GM19468 (cell line): ENCODE results near the gene BICRA.

Experiments
- ATAC-seq: cut with Tn5 transposase; IDR thresholded peaks from one replicate; pipeline ENCODE4 v1.9.1; 2021; ENCODE audit warnings: mild to moderate bottlenecking, moderate library complexity, moderate number of reproducible peaks; ENCODE audit not compliant: unreplicated experiment; ENCODE audit errors: extremely low read depth

BICRA gene

GRCh38 chr19:47600246-47601179 lies 8.4 kb upstream of the BICRA start:
- ATAC-seq, result peak; percentile 69

- ATAC-seq, result no peak
Measured at GRCh38 chr19:47601180-47601904, 7.6 kb upstream of the BICRA start.

GRCh38 chr19:47603706-47604565 lies 5.0 kb upstream of the BICRA start:
- ATAC-seq, result no peak

GRCh38 chr19:47607564-47608073 lies 1.3 kb upstream of the BICRA start:
- no peak for ATAC-seq

- peak; percentile 44 for ATAC-seq
Measured at GRCh38 chr19:47608074-47608918, 638 bp upstream of the BICRA start.

GRCh38 chr19:47609906-47610894 lies 1.3 kb downstream of the BICRA start:
- no peak for ATAC-seq

- no peak for ATAC-seq
Measured at GRCh38 chr19:47610902-47611301, 2.0 kb downstream of the BICRA start.

- ATAC-seq, result no peak
Measured at GRCh38 chr19:47613165-47614020, 4.5 kb downstream of the BICRA start.

GRCh38 chr19:47614021-47614295 lies 5.0 kb downstream of the BICRA start:
- ATAC-seq, result no peak

- ATAC-seq, result no peak
Measured at GRCh38 chr19:47614559-47614958, 5.6 kb downstream of the BICRA start.

GRCh38 chr19:47615230-47615629 lies 6.3 kb downstream of the BICRA start:
- ATAC-seq, result no peak

- no peak for ATAC-seq
Measured at GRCh38 chr19:47615714-47616113, 6.8 kb downstream of the BICRA start.

- ATAC-seq, result no peak
Measured at GRCh38 chr19:47618771-47619170, 9.8 kb downstream of the BICRA start.

- no peak for ATAC-seq
Measured at GRCh38 chr19:47619763-47620162, 10.8 kb downstream of the BICRA start.

GRCh38 chr19:47623151-47623920 lies 14.4 kb downstream of the BICRA start:
- no peak for ATAC-seq

- ATAC-seq, result no peak
Measured at GRCh38 chr19:47623921-47624391, 15.0 kb downstream of the BICRA start.

GRCh38 chr19:47625650-47626049 lies 16.7 kb downstream of the BICRA start:
- no peak for ATAC-seq
